Panc1 (cell line): ENCODE data around the gene DOK7. TPM values are rescaled to one million over a fixed set of nuclear protein-coding genes. Genes with fewer than 3 reads are reported as not detected.

Experiments used
- ATAC-seq: fragments of 200-7000 bp; cut with Tn5 transposase; 2 replicates; pipeline ENCODE4 v1.9.1; 2020; ENCODE audit warnings: mild to moderate bottlenecking, moderate library complexity
- BruUV-seq: library from RNA; stranded (reverse); fragments of 400-500 nt; replicated peaks from 2 replicates; lab custom pipeline; 2021; lab: Mats Ljungman, UMichigan
- CTCF ChIA-PET: fragments of 300-600 bp; sonication (Branson Sonifier 250); formaldehyde crosslinking; loops from one replicate; lab custom pipeline; 2022; ENCODE audit warnings: antibody characterized with exemption; lab: Charles Lee
- POLR2A ChIA-PET: fragments of 300-600 bp; sonication (Branson Sonifier 250); formaldehyde crosslinking; loops from one replicate; lab custom pipeline; 2022; ENCODE audit warnings: antibody characterized with exemption; lab: Charles Lee
- DNase-seq: peaks from one replicate; pipeline ENCODE4 v3.0.0-alpha.2; 2010; ENCODE audit warnings: low read depth, low spot score
- H3K27ac ChIP-seq: 2 replicates; pipeline ENCODE4 v1.5.1; 2011; ENCODE audit warnings: mild to moderate bottlenecking, low read length, inconsistent platforms
- H3K27me3 ChIP-seq: fragments of 200-500 bp; sonication (Bioruptor generic); 2 replicates; pipeline ENCODE4 v1.6.0; 2014; ENCODE audit warnings: low read length, inconsistent platforms; ENCODE audit not compliant: control insufficient read depth, insufficient read depth
- H3K36me3 ChIP-seq: fragments of 200-500 bp; sonication (Bioruptor generic); 2 replicates; pipeline ENCODE4 v1.5.1; 2014; ENCODE audit warnings: inconsistent platforms, mild to moderate bottlenecking, low read length, moderate library complexity; ENCODE audit not compliant: control insufficient read depth, insufficient read depth
- H3K4me1 ChIP-seq: 2 replicates; pipeline ENCODE4 v1.5.1; 2011; ENCODE audit warnings: inconsistent platforms, mild to moderate bottlenecking, low read length, moderate library complexity; ENCODE audit not compliant: control insufficient read depth, insufficient read depth
- H3K4me3 ChIP-seq, 2 experiments: 2 replicates each; pipeline ENCODE4 v1.5.1; 2011 to 2012; ENCODE audit warnings: low read depth in 2 of 2, low read length in 2 of 2, mild to moderate bottlenecking in 2 of 2, inconsistent platforms in 1 of 2, moderate library complexity in 1 of 2
- H3K9me3 ChIP-seq: fragments of 200-500 bp; sonication (Bioruptor generic); 2 replicates; pipeline ENCODE4 v1.5.1; 2014; ENCODE audit warnings: low read depth, mild to moderate bottlenecking, inconsistent platforms, low read length, moderate library complexity; ENCODE audit not compliant: control insufficient read depth, insufficient read depth
- CTCF ChIP-seq: fragments of 450-650 bp; IDR thresholded peaks from 2 replicates; pipeline ENCODE4 v1.5.1; 2017; ENCODE audit warnings: mild to moderate bottlenecking
- POLR2AphosphoS5 ChIP-seq: IDR thresholded peaks from 2 replicates; pipeline ENCODE4 v1.6.1; 2012; ENCODE audit warnings: mild to moderate bottlenecking, low read depth, low read length, moderate library complexity
- REST ChIP-seq, 2 experiments: IDR thresholded peaks; 2 replicates each; pipeline ENCODE4 v1.6.1; 2011 to 2012; ENCODE audit warnings: low read depth in 2 of 2, control low read depth in 1 of 2, low read length in 1 of 2, mild to moderate bottlenecking in 1 of 2, moderate library complexity in 1 of 2; ENCODE audit not compliant: insufficient read depth in 1 of 2
- SIN3A ChIP-seq: IDR thresholded peaks from 2 replicates; pipeline ENCODE4 v1.6.1; 2012; ENCODE audit warnings: low read depth, mild to moderate bottlenecking, low read length, moderate library complexity, borderline replicate concordance; ENCODE audit not compliant: insufficient read depth
- TCF7L2 ChIP-seq: IDR thresholded peaks from 2 replicates; pipeline ENCODE4 v1.6.1; 2011; ENCODE audit warnings: mild to moderate bottlenecking, low read depth, low read length, inconsistent platforms
- in situ Hi-C: cut with HindIII; loops from 2 replicates; pipeline ENCODE4 v1.10.0; 2016; ENCODE audit warnings: low sequenced_read_pairs, low pct_unique_long_range_greater_than_20kb
- intact Hi-C: fragments of 100-400 bp; cut with micrococcal nuclease; formaldehyde crosslinking; loops from one replicate; pipeline ENCODE4 v1.10.0; 2022; ENCODE audit not compliant: unreplicated experiment
- total RNA-seq: library from RNA; stranded (reverse); gene quantifications from one replicate; pipeline ENCODE4 v1.2.1, GENCODE V29; 2021; ENCODE audit not compliant: unreplicated experiment

Gene DOK7
- total RNA-seq, 1 experiment from 2014 or later = 2.4 TPM

GRCh38 chr4:3505231-3505630 lies 42.1 kb downstream of the DOK7 start:
- H3K27me3 ChIP-seq = no peaks in the 10 kb centered on the region
- no peaks in the 10 kb centered on the region for H3K9me3 ChIP-seq
- ChIA-PET CTCF (no interaction called here), POLR2A (no interaction called here)
- no peak for ATAC-seq
- H3K27ac ChIP-seq = no peak overlapping the region
- H3K4me1 ChIP-seq = no peaks in the 10 kb centered on the region
- no peak for DNase-seq
- no peak overlapping the region for H3K4me3 ChIP-seq
- intact Hi-C loops (no loop called here), in situ Hi-C loops (no loop called here)
- no peaks in the 10 kb centered on the region for H3K36me3 ChIP-seq
- TF ChIP-seq TCF7L2 = no peak
- no peak for TF ChIP-seq POLR2AphosphoS5
- no peak for TF ChIP-seq CTCF
- no peak for TF ChIP-seq REST (IDR thresholded peaks at IDR 0.05; ENCODE audit: insufficient read depth in 1 of 2, low read depth in 2 of 2, low read length in 1 of 2)
- TF ChIP-seq SIN3A = no peak
- BruUV-seq = no TSS peak

GRCh38 chr4:3508542-3508941 lies 45.4 kb downstream of the DOK7 start:
- ATAC-seq (no peak), DNase-seq (no peak)
- BruUV-seq = no TSS peak
- intact Hi-C loops = no loop called here
- ChIA-PET POLR2A (no interaction called here), CTCF (no interaction called here)
- Histone ChIP-seq H3K36me3 (no peaks in the 10 kb centered on the region), H3K9me3 (no peaks in the 10 kb centered on the region), H3K4me3 (no peak overlapping the region), H3K27ac (no peak overlapping the region), H3K4me1 (no peaks in the 10 kb centered on the region), H3K27me3 (no peaks in the 10 kb centered on the region)
- no peak for TF ChIP-seq REST (IDR thresholded peaks at IDR 0.05; ENCODE audit: insufficient read depth in 1 of 2, low read depth in 2 of 2, low read length in 1 of 2)
- no peak for TF ChIP-seq TCF7L2
- in situ Hi-C loops = no loop called here
